GM12872 (cell line): ENCODE data around the gene SYT1.

ENCODE experiments used
- CTCF ChIP-seq: IDR thresholded peaks from 3 replicates; pipeline ENCODE4 v1.5.1; 2011; ENCODE audit warnings: low read depth, mild to moderate bottlenecking, low read length, moderate library complexity; ENCODE audit not compliant: insufficient read depth

Gene SYT1

GRCh38 chr12:78891646-78892353 lies 27.2 kb downstream of the SYT1 start:
- TF ChIP-seq CTCF = no peak

GRCh38 chr12:78898416-78898815 lies 33.8 kb downstream of the SYT1 start:
- no peak for TF ChIP-seq CTCF

- no peak for TF ChIP-seq CTCF
These were observed 50.3 kb downstream of the SYT1 start for GRCh38 chr12:78914859-78915331.

- TF ChIP-seq CTCF = no peak
These were observed 52.4 kb downstream of the SYT1 start for GRCh38 chr12:78916845-78917480.

GRCh38 chr12:78917513-78917912 lies 52.9 kb downstream of the SYT1 start:
- TF ChIP-seq CTCF = no peak

- no peak for TF ChIP-seq CTCF
These were observed 53.7 kb downstream of the SYT1 start for GRCh38 chr12:78918268-78918667.

- TF ChIP-seq CTCF = no peak
These were observed 63.9 kb downstream of the SYT1 start for GRCh38 chr12:78928200-78929074.
